SU-DHL-6 (cell line): ENCODE data around the gene PI16.

Source experiments
- H2AFZ ChIP-seq: fragments of 200-600 bp; sonication (generic); 2 replicates; pipeline ENCODE4 v1.6.1; 2014; ENCODE audit warnings: low read depth, mild to moderate bottlenecking, moderate library complexity, mixed read lengths, antibody characterized with exemption, low read length; ENCODE audit not compliant: severe bottlenecking
- H3F3A ChIP-seq: fragments of 200-600 bp; shearing (Covaris generic); 2 replicates; pipeline ENCODE4 v1.6.0; 2016; ENCODE audit warnings: antibody characterized with exemption, mild to moderate bottlenecking; ENCODE audit not compliant: insufficient read depth
- H3K27ac ChIP-seq: fragments of 200-600 bp; sonication (generic); 2 replicates; pipeline ENCODE4 v1.5.1; 2016; ENCODE audit warnings: low read depth, mild to moderate bottlenecking, low read length, moderate library complexity, mixed read lengths
- H3K27me3 ChIP-seq: fragments of 200-600 bp; sonication (generic), shearing (Covaris generic); 2 replicates; pipeline ENCODE4 v1.6.0; 2014; ENCODE audit warnings: mild to moderate bottlenecking, low read length
- H3K36me3 ChIP-seq: fragments of 200-600 bp; sonication (generic); 2 replicates; pipeline ENCODE4 v1.6.1; 2014; ENCODE audit warnings: mild to moderate bottlenecking, low read length, mixed read lengths
- H3K4me2 ChIP-seq: fragments of 300-600, 200-600 bp; shearing (Covaris generic), sonication (generic); 2 replicates; pipeline ENCODE4 v1.6.0; 2014; ENCODE audit warnings: low read length, low read depth, mild to moderate bottlenecking; ENCODE audit not compliant: poor library complexity, severe bottlenecking
- H3K4me3 ChIP-seq: fragments of 200-600 bp; sonication (generic); 2 replicates; pipeline ENCODE4 v1.5.1; 2014; ENCODE audit warnings: antibody characterized with exemption, low read length, mild to moderate bottlenecking, mixed read lengths; ENCODE audit not compliant: insufficient read depth, poor library complexity, severe bottlenecking
- H3K79me2 ChIP-seq: fragments of 200-600 bp; sonication (generic); 2 replicates; pipeline ENCODE4 v1.6.1; 2014; ENCODE audit warnings: mild to moderate bottlenecking, low read length, moderate library complexity; ENCODE audit not compliant: insufficient read depth
- H3K9ac ChIP-seq: fragments of 200-600 bp; sonication (generic); 2 replicates; pipeline ENCODE4 v1.7.0; 2014; ENCODE audit warnings: mild to moderate bottlenecking, low read length
- H3K9me2 ChIP-seq: fragments of 200-600 bp; sonication (generic); replicated peaks from 2 replicates; pipeline ENCODE4 v1.6.1; 2014; ENCODE audit warnings: low read length; ENCODE audit not compliant: insufficient read depth
- H3K9me3 ChIP-seq: fragments of 200-600 bp; sonication (generic); 2 replicates; pipeline ENCODE4 v1.6.1; 2014; ENCODE audit warnings: low read length, mixed read lengths; ENCODE audit not compliant: insufficient read depth
- H4K20me1 ChIP-seq: fragments of 200-600 bp; sonication (generic); 2 replicates; pipeline ENCODE4 v1.6.1; 2014; ENCODE audit warnings: low read depth, mild to moderate bottlenecking, antibody characterized with exemption, low read length, moderate library complexity, mixed read lengths
- CTCF ChIP-seq: fragments of 200-600 bp; sonication (generic); IDR thresholded peaks from one replicate; pipeline ENCODE4 v1.5.1; 2017; ENCODE audit warnings: antibody characterized with exemption, mild to moderate bottlenecking, low read length, moderate library complexity; ENCODE audit not compliant: insufficient read depth, poor library complexity, severe bottlenecking
- EZH2phosphoT487 ChIP-seq: fragments of 200-600 bp; sonication (generic), shearing (Covaris generic); conservative IDR thresholded peaks from 2 replicates; pipeline ENCODE4 v1.6.1; 2018; ENCODE audit warnings: mild to moderate bottlenecking, antibody characterized with exemption, low read length, moderate library complexity, mixed read lengths

The PI16 gene

GRCh38 chr6:36912586-36912985 is 42.0 kb upstream of the PI16 start:
- no peaks in the 10 kb centered on the region for H4K20me1 ChIP-seq
- no peak overlapping the region for H3K9ac ChIP-seq
- H3K9me2 ChIP-seq: no peaks in the 10 kb centered on the region
- H3K4me2 ChIP-seq: no peak overlapping the region
- no peak overlapping the region for H3K4me3 ChIP-seq
- peaks cover 9% of the 10 kb centered on the region; the same call in 1 of the 2 replicates for H3K79me2 ChIP-seq
- no peak overlapping the region for H2AFZ ChIP-seq
- H3K36me3 ChIP-seq: peaks cover 28% of the 10 kb centered on the region
- 0 out of 2 replicates have a peak, but pooled peaks cover 4% of the 10 kb centered on the region for H3F3A ChIP-seq
- no peaks in the 10 kb centered on the region for H3K27me3 ChIP-seq
- TF ChIP-seq CTCF (no peak), EZH2phosphoT487 (no peak)
- H3K27ac ChIP-seq: no peak overlapping the region
- no peaks in the 10 kb centered on the region for H3K9me3 ChIP-seq

- Histone ChIP-seq H3K9me3 (no peaks in the 10 kb centered on the region), H3K4me3 (no peak overlapping the region), H3K9me2 (no peaks in the 10 kb centered on the region), H3K79me2 (peaks cover 9% of the 10 kb centered on the region; the same call in 1 of the 2 replicates), H2AFZ (no peak overlapping the region), H3K36me3 (peaks cover 28% of the 10 kb centered on the region), H3K27ac (no peak overlapping the region), H3K4me2 (no peak overlapping the region), H3F3A (0 out of 2 replicates have a peak, but pooled peaks cover 4% of the 10 kb centered on the region), H4K20me1 (no peaks in the 10 kb centered on the region), H3K9ac (no peak overlapping the region), H3K27me3 (no peaks in the 10 kb centered on the region)
- no peak for TF ChIP-seq CTCF
- TF ChIP-seq EZH2phosphoT487: no peak
Observed at GRCh38 chr6:36913082-36913481, 41.5 kb upstream of the PI16 start.

- Histone ChIP-seq H3K4me2 (no peak overlapping the region), H3K9ac (no peak overlapping the region), H3K27ac (no peak overlapping the region)
Observed at GRCh38 chr6:36914227-36914794, 40.2 kb upstream of the PI16 start.

More at GRCh38 chr6:36914227-36914794, 40.2 kb upstream of the PI16 start:
- H3K27me3 ChIP-seq: no peaks in the 10 kb centered on the region
- H4K20me1 ChIP-seq: no peaks in the 10 kb centered on the region
- H3F3A ChIP-seq: 0 out of 2 replicates have a peak, but pooled peaks cover 4% of the 10 kb centered on the region
- H3K4me3 ChIP-seq: no peak overlapping the region
- no peak for TF ChIP-seq EZH2phosphoT487
- no peak for TF ChIP-seq CTCF
- no peak overlapping the region for H2AFZ ChIP-seq
- peaks cover 30% of the 10 kb centered on the region for H3K36me3 ChIP-seq
- no peaks in the 10 kb centered on the region for H3K9me2 ChIP-seq
- no peaks in the 10 kb centered on the region for H3K9me3 ChIP-seq
- H3K79me2 ChIP-seq: 0 out of 2 replicates have a peak, but pooled peaks cover 1% of the 10 kb centered on the region
